DLD1 (cell line): ENCODE data around the gene ABI3.
"Not testable (repeated sequence)": the region's sequence is repeated elsewhere in the genome, so short reads cannot be mapped to it uniquely, and the experiment has no call there.

ENCODE experiments used
- in situ Hi-C: cut with HindIII; loops from 2 replicates; pipeline ENCODE4 v1.10.0; 2017; ENCODE audit warnings: low sequenced_read_pairs

Gene ABI3, protein sequence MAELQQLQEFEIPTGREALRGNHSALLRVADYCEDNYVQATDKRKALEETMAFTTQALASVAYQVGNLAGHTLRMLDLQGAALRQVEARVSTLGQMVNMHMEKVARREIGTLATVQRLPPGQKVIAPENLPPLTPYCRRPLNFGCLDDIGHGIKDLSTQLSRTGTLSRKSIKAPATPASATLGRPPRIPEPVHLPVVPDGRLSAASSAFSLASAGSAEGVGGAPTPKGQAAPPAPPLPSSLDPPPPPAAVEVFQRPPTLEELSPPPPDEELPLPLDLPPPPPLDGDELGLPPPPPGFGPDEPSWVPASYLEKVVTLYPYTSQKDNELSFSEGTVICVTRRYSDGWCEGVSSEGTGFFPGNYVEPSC

DNA sequence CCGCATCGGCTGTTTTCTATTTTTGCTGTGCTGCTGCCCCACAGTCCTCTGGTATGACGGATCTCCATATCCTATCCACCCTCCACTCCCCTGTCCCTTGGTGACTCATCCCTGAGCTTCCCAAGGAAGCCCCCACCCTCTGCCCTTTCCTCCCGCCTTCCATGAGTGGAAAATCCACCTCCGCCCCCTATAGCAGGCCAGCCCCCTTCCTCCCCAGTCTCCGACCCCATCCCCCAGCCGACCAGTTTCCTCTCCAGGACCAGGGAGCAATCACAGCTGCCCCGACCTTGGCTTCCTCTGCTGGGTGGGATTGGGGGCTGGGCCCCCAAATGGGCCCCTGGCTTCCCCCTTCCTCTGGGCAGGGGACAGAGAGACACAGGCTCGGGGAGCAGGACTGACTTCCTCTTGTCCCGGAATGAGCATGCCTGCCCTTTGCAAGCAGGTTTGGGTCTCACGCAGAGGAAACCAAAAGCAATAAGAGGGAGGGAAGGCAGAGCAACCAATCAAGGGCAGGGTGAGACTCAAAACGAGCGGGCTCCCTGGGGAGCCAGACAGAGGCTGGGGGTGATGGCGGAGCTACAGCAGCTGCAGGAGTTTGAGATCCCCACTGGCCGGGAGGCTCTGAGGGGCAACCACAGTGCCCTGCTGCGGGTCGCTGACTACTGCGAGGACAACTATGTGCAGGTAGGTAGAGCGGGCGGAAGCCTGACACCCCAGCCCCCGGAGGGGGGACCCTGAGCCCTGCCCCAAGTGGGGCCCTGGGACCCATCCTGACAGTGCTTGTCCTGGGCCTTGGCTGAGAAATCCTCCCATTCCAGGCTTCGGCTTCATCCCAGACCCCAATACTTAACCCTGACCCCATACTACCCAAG lies at the start of gene ABI3, which contains the start of gene GNGT2:
ABI3 (plus strand) TSS at position 550 of the 872 bp plus-strand sequence; CDS start at position 568, 18 bp downstream.
GNGT2 (minus strand) TSS at position 417 of the 872 bp plus-strand sequence. CDS start 3,152 bp downstream, outside the sequence.
- in situ Hi-C loops = no loop called here

DNA sequence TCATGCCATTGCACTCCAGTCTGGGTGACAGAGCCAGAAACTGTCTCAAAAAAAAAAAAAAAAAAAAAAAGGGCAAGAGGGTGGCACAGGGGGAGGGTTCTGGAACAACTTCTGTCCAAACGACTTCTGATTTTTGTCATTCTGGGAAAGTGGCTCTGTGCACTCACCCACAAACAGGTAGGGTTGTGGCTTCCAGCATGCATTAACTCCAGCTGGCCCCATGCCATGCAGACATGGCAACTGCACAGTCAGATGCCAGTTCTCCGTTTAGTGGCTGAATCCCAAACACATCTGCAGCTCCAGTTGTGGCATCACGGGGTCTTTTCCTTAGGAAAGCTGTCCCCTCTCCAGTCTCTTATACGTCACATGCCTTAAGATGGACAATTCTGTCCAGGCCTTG lies 47.6 kb upstream of the ABI3 start:
- in situ Hi-C loops = no loop called here

DNA sequence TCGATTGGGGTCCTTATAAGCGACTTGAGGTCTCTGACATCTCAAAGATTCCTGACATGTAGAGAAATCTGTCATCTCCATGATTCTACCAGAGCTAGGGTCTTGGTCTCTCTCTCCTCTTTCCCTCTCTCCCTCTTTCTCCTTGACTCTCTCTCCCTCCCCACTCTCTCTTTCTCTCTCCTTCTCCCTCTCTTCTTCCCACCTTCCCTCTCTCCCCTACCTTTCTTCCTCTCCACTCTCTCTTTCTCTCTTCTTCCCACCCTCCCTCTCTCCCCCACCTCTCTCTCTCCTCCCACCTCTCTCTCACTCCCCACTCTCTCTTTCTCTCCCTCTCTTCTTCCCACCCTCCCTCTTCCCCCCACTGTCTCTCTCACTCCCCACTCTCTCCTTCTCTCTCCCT lies 45.4 kb upstream of the ABI3 start:
- in situ Hi-C loops = no loop called here

DNA sequence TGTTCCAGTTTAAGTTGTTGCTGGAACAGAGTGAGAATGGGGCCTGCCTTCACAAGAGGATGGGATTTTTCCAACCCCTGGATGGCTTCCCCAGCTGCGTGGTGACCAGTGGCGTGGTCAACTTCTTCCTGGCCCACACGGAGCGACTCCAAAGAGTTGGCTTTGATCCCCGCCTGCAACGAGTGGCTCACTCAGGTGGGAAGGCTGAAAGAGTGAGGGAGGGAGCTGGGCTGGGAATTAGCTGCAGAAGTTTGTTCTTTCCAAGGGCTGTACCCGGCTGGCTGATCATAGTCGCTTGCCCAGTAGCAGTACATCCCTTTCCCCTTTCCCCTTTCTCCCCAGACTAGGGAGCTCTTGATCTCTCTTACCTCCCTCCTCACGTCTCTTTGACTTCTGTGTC lies 41.8 kb upstream of the ABI3 start:
- in situ Hi-C loops = no loop called here

DNA sequence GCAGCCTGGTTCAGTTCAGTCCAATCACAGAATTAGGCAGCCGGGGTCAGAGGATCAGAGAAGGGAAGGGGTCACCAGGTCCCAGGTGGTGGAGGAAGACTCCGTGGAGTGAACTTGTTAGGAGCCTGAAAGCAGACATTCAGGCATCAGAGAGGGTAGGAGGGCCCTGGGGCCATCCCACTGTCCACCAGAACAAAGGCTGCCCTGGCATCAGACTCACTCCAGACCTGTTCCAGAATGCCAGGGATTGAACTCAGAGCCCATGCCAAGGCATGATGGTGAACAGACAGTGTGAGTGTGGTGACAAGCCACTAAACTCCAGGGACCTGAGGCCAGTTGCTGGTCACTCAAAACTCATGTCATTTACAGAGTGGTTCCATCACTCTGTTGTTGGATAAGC lies 40.3 kb upstream of the ABI3 start:
- in situ Hi-C loops = no loop called here

DNA sequence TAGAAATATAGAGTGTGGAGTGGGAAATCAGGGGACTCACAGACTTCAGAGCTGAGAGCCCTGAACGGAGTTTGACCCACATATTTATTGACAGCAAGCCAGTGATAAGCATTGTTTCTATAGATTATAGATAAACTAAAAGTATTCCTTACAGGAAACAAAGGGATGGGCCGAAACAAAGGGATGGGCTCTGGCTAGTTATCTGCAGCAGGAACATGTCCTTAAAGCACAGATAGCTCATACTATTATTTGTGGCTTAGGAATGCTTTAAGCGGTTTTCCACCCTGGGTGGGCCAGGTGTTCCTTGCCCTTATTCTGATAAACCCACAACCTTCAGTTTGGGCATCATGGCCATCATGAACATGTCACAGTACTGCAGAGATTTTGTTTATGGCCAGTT lies 39.8 kb upstream of the ABI3 start:
- in situ Hi-C loops = not testable (repeated sequence)

DNA sequence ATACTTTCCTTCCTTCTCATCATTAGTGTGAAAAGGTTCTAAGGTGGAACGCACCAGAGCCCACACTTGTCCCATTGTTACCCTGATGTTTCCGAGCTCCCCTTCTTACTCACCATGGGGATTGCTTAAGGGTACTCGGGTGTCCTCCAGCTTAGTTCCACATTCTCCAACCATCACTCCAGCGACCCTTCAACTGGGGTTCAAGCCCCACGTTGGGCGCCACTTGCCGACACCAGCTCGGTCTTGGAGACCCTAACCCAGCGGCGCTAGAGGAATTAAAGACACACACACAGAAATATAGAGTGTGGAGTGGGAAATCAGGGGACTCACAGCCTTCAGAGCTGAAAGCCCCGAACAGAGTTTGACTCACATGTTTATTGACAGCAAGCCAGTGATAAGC lies 34.5 kb upstream of the ABI3 start:
- in situ Hi-C loops = not testable (repeated sequence)

DNA sequence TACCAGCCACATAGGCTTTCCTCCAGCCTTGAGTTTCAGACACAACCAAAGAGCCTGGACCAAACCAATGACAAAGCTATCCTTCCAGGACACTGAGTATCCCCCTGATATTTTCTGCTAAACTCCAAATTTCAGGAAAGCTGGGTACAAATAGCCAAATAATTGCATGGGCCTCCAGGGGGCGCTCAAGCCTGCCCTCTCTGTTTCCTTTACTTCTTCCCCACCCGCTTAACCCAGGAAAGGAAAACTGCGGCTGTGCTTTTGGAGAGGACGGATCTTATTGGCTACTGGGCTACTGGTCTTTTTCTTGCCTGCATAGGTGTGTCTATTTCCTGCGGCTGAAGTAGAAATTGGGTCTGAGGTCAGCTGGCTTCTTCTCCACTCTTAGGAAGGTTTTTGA lies 30.2 kb upstream of the ABI3 start:
- in situ Hi-C loops = no loop called here

DNA sequence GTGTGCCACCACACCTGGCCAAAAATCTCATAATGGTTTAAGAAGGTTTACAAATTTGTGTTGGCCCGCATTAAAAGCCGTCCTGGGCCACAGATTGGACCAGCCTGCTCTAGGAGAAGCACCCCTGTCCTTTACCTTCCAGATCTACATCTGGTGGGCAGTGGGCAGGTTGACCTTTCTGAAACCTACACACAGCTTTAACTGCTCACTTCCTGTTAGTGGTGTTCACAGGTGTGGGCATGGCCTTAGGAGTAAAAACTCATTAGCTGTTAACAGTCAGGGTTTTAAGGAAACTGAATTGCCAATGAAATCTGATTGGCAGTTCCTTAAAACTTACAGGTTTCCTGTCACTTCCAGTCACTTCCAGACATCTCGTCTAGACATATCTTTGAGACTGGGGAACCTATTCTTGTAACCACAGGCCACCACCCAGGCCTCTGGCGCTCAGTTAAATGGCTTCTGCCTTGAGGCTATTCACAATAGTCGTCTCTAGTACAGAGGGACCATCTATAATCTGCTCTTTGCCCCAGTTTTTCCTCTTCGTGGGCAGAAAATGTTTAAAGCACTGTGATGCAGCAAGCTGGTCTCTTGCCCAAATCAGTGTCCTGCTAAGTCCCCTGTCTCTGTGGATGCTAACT lies 29.4 kb upstream of the ABI3 start:
- in situ Hi-C loops = no loop called here

DNA sequence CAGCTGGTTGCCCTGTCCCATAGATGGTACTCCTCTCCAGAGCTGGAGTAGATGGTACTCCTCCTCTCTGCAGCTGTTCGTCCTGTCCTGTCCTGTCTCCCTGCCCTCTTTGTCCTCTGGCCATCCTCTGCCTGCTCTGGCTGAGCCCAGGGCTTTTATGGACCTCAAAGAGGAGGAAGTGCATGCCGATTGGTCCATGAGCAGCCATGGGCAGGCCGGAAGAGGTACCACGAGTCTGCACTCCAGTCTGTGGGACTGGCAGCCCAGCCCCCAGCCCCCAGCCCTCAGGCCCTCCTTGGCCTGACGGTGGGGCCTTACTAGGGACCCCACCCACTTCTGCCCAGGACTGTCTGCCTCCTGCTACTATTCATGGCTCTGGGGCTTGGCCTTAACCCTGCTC lies 27.2 kb upstream of the ABI3 start:
- in situ Hi-C loops = no loop called here

DNA sequence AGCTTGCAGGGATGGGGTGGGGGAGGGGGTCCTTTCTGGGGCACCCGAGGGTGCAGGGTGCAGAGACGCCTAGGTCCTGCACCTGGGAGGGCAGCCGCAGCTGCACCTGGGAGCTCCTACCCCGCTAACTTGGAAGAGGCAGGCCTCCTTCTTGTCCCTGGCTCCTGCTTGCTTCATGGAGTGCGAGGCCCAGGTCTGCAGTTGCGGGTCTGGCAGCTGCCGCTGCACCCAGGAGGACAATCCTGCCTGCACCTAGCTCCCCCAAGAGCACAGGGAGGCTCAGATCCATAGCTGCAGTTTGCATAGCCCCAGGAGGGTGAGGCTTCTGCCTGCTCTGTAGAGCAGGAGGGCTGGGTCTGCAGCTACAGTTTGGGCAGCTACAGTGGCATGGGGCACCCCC lies 26.7 kb upstream of the ABI3 start:
- in situ Hi-C loops = no loop called here

DNA sequence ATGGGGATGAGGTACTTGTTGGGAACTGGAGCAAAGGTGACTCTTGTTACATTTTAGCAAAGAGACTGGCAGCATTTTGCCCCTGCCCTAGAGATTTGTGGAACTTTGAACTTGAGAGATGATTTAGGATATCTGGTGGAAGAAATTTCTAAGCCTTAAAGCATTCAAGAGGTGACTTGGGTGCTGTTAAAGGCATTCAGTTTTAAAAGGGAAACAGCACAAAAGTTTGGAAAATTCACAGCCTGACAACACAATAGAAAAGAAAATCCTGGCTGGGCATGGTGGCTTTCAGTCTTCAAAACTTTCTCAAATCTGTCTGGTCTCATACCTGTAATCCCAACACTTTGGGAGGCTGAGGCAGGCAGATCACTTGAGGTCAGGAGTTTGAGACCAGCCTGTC lies 26.0 kb upstream of the ABI3 start:
- in situ Hi-C loops = not testable (repeated sequence)

DNA sequence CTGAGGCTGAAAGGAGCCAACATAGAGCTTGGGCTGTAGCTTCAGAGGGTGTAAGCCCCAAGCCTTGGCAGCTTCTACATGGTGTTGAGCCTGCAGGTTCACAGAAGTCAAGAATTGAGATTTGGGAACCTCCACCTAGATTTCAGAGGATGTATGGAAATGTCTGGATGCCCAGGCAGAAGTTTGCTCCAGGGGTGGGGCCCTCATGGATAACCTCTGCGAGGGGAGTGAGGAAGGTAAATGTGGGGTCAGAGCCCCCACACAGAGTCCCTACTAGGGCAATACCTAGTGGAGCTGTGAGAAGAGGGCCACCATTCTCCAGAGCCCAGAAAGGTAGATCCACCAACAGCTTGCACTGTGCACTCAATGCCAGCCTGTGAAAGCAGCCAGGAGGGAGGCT lies 25.1 kb upstream of the ABI3 start:
- in situ Hi-C loops = not testable (repeated sequence)

DNA sequence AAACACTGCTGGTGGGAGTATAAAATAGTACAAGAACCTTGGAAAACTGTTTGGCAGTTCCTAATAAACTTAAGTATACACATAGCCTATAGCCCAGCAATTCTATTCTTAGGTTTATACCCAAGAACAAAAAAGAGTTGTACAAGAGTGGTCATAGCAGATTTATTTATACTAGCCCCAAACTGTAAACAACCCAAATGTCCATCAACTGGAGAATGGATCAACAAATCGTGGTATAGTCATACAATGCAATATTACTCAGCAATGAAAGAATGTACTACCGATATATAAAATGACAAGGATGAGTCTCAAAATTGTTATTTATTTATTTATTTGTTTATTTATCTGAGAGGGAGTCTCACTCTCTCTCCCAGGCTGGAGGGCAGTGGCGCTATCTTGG lies 23.2 kb upstream of the ABI3 start:
- in situ Hi-C loops = no loop called here

DNA sequence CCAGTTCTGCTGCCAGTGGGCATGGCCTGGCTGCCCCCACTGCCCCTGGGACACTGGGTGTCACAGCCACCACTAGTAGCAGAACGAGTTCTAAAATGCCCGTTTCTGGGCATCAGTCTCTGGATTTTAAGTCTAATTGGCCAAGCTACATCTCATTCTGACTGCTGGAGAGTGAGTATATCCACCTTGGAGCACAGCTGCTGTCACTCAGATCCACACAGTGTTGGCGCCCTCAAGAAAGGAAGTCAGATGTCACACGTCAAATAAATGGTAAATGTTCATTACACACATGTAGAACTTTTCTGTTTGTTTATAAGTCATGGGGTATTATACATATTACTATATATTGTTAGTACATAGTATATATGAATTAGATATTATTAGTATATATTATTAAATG lies 19.6 kb upstream of the ABI3 start:
- in situ Hi-C loops = no loop called here

DNA sequence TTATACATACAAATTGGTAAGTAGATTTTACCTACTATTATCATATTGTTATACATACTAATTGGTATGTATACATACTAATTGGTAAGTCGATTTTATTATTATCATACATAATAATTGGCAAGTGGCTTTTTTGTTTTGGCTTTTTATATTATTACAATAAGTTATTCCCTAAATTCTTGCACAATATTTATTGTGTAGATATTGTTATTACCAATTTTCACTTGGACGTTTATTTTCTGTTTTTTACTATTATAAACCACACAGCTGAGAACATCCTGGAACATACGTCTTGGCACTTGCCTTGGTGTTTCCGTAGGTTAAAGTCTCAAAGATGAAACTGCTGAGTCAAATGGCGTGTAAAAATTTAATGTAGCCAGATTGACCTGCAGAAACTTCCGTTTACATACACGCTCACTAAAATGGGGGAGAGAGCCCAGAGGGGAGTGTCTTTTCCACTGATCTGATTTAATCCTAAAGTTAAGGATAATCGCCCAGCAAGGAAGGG lies 19.0 kb upstream of the ABI3 start:
- in situ Hi-C loops = no loop called here

DNA sequence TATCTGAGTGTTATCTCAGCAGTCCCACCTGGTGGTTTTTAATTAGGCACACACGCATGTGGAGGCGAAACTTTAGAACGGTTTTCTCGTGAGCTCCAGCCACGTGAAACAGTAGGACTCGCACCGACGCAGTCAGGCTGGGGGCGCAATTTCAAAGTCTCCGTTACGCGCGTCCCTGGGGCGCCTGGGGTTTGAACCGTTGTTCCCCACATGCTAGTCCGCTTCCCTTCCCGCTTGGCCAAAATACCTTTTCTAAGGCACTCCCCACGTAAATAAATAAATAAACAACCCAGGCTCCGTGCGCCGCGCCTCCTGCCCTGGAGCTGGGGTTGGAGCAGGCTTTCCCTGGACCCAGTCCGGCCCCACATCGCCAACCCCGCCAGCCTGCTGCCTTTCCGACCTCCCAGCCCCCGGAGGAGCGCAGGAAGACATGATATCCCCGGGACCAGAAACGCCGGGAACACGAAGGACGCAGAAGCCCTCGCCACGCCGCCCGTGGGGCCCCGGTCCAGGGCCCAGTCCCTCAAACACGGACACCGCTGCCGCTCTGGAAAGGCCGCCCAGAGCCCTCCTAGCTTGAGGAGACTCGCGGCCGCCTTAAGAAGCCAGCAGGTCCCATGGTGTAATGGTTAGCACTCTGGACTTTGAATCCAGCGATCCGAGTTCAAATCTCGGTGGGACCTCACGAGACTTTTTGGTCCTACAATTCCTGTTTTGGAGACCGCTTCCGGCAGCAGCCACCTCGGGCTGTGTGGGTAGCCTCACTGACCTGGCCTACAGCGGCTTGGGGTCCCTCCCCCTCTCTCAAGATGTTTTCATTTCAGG lies 18.4 kb upstream of the ABI3 start:
- in situ Hi-C loops = no loop called here

DNA sequence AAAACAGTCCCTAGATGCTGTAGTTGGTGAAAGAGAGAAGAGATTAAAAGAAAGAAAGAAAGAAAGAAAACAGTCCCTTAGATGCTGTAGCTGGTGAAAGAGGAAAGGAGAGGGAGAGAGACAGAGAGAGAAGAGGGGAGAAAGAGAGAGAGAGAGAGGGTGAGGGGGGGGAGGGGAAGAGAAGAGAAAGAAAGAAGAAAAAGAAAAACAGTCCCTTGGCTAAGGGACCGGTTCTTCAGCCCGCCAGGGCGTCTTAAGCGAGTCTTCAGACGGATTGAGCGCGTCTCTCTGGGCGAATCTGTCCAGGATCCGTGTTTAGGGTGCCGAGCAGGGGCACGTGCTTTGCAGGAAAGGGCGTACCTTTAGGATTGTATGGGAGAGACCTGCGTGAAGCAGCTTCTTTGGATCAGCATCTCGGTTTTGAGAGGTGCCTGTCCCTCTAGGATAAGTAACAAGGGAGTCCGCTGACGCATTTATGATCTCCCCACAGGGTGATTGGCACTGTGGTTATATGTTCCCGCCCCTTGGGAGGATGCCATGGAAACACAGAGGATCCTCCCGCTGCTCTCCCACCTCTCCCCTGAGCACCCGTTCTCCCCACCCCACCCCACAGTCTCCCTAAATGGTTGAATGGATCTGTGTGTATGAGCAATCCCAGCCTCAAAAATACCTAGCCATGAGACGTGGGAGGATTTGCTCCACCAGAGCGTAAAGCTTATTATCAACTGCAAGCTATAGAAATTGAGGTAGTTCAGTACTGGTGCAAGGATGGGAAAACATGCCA lies 16.8 kb upstream of the ABI3 start:
- in situ Hi-C loops = no loop called here

DNA sequence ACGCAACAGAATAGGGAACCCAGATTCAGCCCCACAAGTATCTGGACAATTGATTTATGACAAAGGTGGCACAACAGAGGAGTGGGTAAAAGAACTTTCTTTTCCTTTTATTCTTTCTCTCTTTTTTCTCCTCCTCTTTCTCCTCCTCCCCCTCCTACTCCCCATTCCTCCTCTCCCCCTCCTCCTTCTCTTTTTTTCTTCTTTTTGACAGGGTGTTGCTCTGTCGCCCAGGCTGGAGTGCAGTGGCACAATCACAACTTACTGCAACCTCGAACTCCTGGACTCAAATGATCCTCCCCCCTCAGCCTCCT lies 16.3 kb upstream of the ABI3 start:
- in situ Hi-C loops = no loop called here

DNA sequence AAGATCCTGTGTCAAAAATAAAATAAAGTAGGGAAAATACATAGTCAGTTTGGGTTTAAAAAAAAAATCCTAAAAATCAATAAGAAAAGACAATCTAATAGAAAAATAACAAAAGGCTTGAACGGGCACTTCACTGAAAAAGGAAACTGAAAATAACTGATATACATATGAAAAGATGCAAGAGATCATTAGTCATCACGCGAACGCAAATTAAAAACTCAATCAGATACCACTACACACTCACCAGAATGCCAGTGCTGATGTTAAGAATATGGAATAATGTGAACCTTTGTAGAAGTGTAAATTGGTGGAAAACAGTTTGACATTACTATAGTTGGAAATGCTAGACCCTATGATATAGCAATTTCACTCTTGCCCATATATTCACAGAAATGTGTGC lies 14.8 kb upstream of the ABI3 start:
- in situ Hi-C loops = no loop called here
